D721Med (cell line): ENCODE data around the gene CDON.
A peak's percentile ranks its signal among the peaks of the same experiment; 100 is the strongest.
"Not testable (repeated sequence)": the region's sequence is repeated elsewhere in the genome, so short reads cannot be mapped to it uniquely, and the experiment has no call there.

Experiments used
- DNase-seq: peaks from one replicate; pipeline ENCODE4 v3.0.0; 2011; ENCODE audit warnings: low spot score; ENCODE audit not compliant: insufficient read length
- FAIRE-seq: peaks from 2 replicates; lab custom pipeline; 2011; peaks lifted over from hg19 to GRCh38; lab: Jason Lieb, UNC
- CTCF ChIP-seq: IDR thresholded peaks from 2 replicates; pipeline ENCODE4 v1.5.1; 2012; ENCODE audit warnings: mild to moderate bottlenecking, control low read depth; ENCODE audit not compliant: insufficient read depth; ENCODE audit errors: missing control alignments

The CDON gene

GRCh38 chr11:125923633-125924032, 139.0 kb downstream of the CDON start:
- FAIRE-seq, result no peak
- TF ChIP-seq CTCF, result no peak
- no peak for DNase-seq

- peak; percentile 75 for FAIRE-seq
- no peak for DNase-seq
Observed at GRCh38 chr11:125923012-125923579, 139.6 kb downstream of the CDON start.

GRCh38 chr11:125922156-125922555, 140.5 kb downstream of the CDON start:
- no peak for TF ChIP-seq CTCF
- FAIRE-seq, result no peak
- DNase-seq, result no peak

More at GRCh38 chr11:125923012-125923579, 139.6 kb downstream of the CDON start:
- TF ChIP-seq CTCF, result peak; percentile 94

- TF ChIP-seq CTCF, result no peak
- DNase-seq (no peak), FAIRE-seq (no peak)
Observed at GRCh38 chr11:125921042-125921441, 141.6 kb downstream of the CDON start.

- DNase-seq, result no peak
- TF ChIP-seq CTCF, result no peak
- no peak for FAIRE-seq
Observed at GRCh38 chr11:125918140-125918840, 144.4 kb downstream of the CDON start.

GRCh38 chr11:125916683-125917347, 145.9 kb downstream of the CDON start:
- FAIRE-seq (no peak), DNase-seq (no peak)
- no peak for TF ChIP-seq CTCF

GRCh38 chr11:125914601-125915000, 148.1 kb downstream of the CDON start:
- not testable (repeated sequence) for FAIRE-seq

More at GRCh38 chr11:125914601-125915000, 148.1 kb downstream of the CDON start:
- DNase-seq, result not testable (repeated sequence)
